SK-N-MC (cell line): ENCODE results near the gene GLOD5.

Source experiments
- DNase-seq: peaks from one replicate; pipeline ENCODE4 v3.0.0-alpha.2; 2011; ENCODE audit warnings: low read depth, low spot score
- H3K27ac ChIP-seq: fragments of 200-600 bp; sonication (generic); 2 replicates; pipeline ENCODE4 v1.5.1; 2016; ENCODE audit warnings: mixed run types
- H3K36me3 ChIP-seq: fragments of 200-600 bp; sonication (generic); 2 replicates; pipeline ENCODE4 v1.6.1; 2017; ENCODE audit warnings: antibody characterized with exemption, low read length, mixed read lengths; ENCODE audit not compliant: insufficient read depth
- H3K4me3 ChIP-seq: fragments of 200-600 bp; sonication (generic); 2 replicates; pipeline ENCODE4 v1.5.1; 2016
- H3K9ac ChIP-seq: fragments of 200-600 bp; sonication (generic); 2 replicates; pipeline ENCODE4 v1.8.0; 2017; ENCODE audit warnings: mixed run types, mixed read lengths; ENCODE audit not compliant: insufficient read length
- H3K9me3 ChIP-seq: fragments of 200-600 bp; sonication (generic); 2 replicates; pipeline ENCODE4 v1.6.1; 2017; ENCODE audit warnings: low read depth, mild to moderate bottlenecking, antibody characterized with exemption, low read length, moderate library complexity, mixed read lengths
- EZH2 ChIP-seq: fragments of 200-600 bp; sonication (generic); IDR thresholded peaks from one replicate; pipeline ENCODE4 v1.6.1; 2017; ENCODE audit warnings: antibody characterized with exemption
- FOXP2 ChIP-seq: optimal IDR thresholded peaks from 2 replicates; pipeline ENCODE3; 2011; ENCODE audit warnings: mild to moderate bottlenecking, moderate library complexity; ENCODE audit not compliant: insufficient read depth; ENCODE audit errors: extremely low read length, control extremely low read depth
- POLR2AphosphoS5 ChIP-seq: IDR thresholded peaks from 2 replicates; pipeline ENCODE4 v1.6.1; 2012; ENCODE audit warnings: mild to moderate bottlenecking, low read depth, low read length, borderline replicate concordance

Gene GLOD5

DNA sequence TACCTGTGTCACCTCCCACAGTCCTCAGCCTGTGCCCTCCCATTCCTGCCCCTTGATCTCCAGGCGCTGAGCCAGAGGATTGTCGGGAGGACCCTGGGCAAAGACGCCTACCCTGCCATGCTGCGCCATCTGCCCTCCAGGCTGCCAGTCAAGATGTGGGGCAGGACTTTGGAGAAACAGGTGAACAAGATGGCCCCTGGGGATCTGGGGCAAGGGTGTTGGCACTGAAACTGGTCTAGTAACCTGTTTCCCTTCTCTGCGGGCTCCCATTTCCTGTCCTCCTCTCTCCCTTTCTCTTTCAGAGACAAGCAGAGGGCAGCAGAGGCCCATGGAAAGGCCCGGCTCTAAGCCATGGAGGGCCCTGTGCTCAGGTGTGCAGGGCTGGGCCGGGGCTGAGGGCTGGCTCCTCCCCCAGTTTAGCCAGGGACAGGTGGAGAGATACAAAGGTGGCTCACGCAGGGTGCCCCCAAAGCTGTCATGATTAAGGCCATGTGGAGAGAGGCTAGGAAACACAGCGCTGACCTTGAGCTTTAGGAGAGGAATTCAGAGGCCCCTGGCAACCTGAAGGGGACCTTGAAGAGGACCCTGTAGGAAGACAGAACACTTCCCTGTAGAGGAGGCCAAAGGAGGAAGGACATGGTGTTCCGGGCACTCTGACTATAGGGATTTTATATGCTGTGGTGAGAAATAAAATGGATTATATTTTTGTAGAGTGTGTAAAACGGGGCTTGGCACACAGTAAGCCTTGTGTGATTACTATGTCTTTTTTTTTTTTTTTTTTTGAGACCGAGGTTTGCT is at the start of gene GLOD5:
Gene GLOD5 (plus strand): TSS at position 74 of the 798 bp plus-strand sequence. CDS start 44 bp downstream, at position 118.
- H3K9ac ChIP-seq: no peak within 1 kb of the TSS

GRCh38 chrX:48711929-48712505 is 49.5 kb upstream of the GLOD5 start:
- peaks cover under 1% of the 10 kb centered on the region; the same call in 1 of the 2 replicates for H3K36me3 ChIP-seq
- no peak overlapping the region for H3K9ac ChIP-seq
- no peak for DNase-seq
- H3K4me3 ChIP-seq: no peak overlapping the region
- H3K27ac ChIP-seq: no peak overlapping the region
- TF ChIP-seq FOXP2: no peak
- no peak for TF ChIP-seq POLR2AphosphoS5
- no peak for TF ChIP-seq EZH2
- H3K9me3 ChIP-seq: no peaks in the 10 kb centered on the region

More for the DNA sequence above, at the start of gene GLOD5:
- H3K4me3 ChIP-seq: no peak within 1 kb of the TSS
- no peak within 1 kb of the TSS for H3K27ac ChIP-seq
- H3K9me3 ChIP-seq: no peaks in the 10 kb centered on the region
- TF ChIP-seq POLR2AphosphoS5: no peak
- no peak for TF ChIP-seq FOXP2
- no peak for TF ChIP-seq EZH2
- DNase-seq: no peak
- no peaks in the 10 kb centered on the region for H3K36me3 ChIP-seq

GRCh38 chrX:48713847-48714246 is 47.7 kb upstream of the GLOD5 start:
- no peak overlapping the region for H3K9ac ChIP-seq
- DNase-seq: no peak
- TF ChIP-seq FOXP2 (no peak), EZH2 (no peak), POLR2AphosphoS5 (no peak)
- no peaks in the 10 kb centered on the region for H3K9me3 ChIP-seq
- no peak overlapping the region for H3K4me3 ChIP-seq
- H3K36me3 ChIP-seq: no peaks in the 10 kb centered on the region
- no peak overlapping the region for H3K27ac ChIP-seq

DNA sequence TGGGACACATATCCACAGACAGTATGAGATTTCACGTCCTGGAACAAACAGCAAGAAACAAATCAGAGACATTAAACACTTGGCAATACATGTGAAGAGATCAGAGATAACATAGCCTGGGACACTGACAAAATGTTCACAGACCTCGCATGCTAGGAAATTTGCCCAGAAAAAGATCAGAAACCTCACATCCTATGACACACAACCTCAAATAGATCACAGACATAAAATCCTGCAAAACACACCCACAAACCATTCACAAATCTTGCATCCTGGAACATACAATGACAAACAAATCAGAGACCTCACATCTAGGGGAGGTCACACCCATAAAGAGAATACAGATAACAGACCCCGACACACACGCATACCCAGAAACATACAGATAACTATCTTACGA is 47.0 kb upstream of the GLOD5 start:
- no peak for TF ChIP-seq POLR2AphosphoS5
- no peak for TF ChIP-seq FOXP2
- no peak for TF ChIP-seq EZH2
- DNase-seq: no peak
- no peaks in the 10 kb centered on the region for H3K36me3 ChIP-seq
- H3K4me3 ChIP-seq: no peak overlapping the region
- H3K9me3 ChIP-seq: no peaks in the 10 kb centered on the region
- no peak overlapping the region for H3K9ac ChIP-seq
- H3K27ac ChIP-seq: no peak overlapping the region

DNA sequence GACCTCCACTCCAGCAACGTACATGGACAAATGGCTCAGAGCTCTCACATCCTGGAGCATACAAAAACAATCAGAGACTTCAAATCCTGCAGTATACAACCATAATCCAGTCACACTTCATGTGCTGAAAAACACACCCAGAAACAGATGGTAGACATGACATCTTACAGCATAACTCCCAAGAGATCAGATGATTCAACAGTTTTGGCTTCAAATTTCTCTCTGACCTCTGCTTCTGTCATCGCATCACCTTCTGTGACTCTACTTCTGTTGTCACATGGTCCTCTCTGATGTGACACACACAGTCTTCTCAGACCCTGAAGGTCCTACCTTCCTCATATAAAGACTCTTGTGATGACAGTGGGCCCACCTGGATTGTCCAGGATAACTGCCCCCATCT is 46.5 kb upstream of the GLOD5 start:
- DNase-seq: no peak

GRCh38 chrX:48715876-48716502 is 45.6 kb upstream of the GLOD5 start:
- H3K4me3 ChIP-seq: no peak overlapping the region
- TF ChIP-seq FOXP2 (no peak), EZH2 (no peak), POLR2AphosphoS5 (no peak)
- H3K36me3 ChIP-seq: no peaks in the 10 kb centered on the region
- no peaks in the 10 kb centered on the region for H3K9me3 ChIP-seq
- no peak overlapping the region for H3K27ac ChIP-seq
- DNase-seq: no peak
- H3K9ac ChIP-seq: no peak overlapping the region

More for the DNA sequence above, 46.5 kb upstream of the GLOD5 start:
- no peak overlapping the region for H3K4me3 ChIP-seq
- H3K9me3 ChIP-seq: no peaks in the 10 kb centered on the region
- H3K9ac ChIP-seq: no peak overlapping the region
- no peaks in the 10 kb centered on the region for H3K36me3 ChIP-seq
- no peak overlapping the region for H3K27ac ChIP-seq
- TF ChIP-seq FOXP2 (no peak), EZH2 (no peak), POLR2AphosphoS5 (no peak)

- Histone ChIP-seq H3K36me3 (no peaks in the 10 kb centered on the region), H3K4me3 (no peak overlapping the region), H3K9ac (no peak overlapping the region), H3K27ac (no peak overlapping the region), H3K9me3 (no peaks in the 10 kb centered on the region)
- DNase-seq: no peak
- TF ChIP-seq FOXP2: no peak
- no peak for TF ChIP-seq POLR2AphosphoS5
- no peak for TF ChIP-seq EZH2
Measured at GRCh38 chrX:48719958-48720357, 41.6 kb upstream of the GLOD5 start.

DNA sequence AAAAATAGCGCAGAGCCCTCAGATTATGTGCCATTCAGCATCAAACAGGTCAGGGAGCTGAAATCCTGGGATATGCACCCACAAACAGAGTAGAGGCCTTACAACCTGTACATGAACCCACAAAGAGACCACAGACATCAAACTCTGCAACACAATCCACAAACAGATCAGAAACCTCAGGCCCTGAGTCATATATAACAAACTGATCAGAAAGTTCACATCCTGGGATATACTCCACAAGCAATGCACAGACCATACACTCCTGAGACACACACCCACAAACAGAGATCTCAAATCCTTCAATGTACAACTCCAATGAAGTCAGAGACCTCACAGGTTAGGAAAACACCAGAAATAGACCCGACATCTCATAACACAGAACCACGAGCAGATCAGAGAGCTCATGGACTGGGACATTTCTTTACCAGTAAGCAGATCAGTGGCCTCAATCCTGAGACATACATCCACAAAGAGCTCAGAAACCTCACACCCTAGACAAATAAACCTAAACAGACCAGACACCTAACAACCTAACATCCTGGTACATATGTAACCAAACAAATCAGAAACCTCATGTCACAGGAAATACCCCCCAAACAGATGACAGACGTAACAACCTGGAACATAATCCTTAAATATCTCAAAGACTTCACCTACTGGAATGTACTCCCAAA is 40.8 kb upstream of the GLOD5 start:
- TF ChIP-seq FOXP2 (no peak), POLR2AphosphoS5 (no peak), EZH2 (no peak)
- Histone ChIP-seq H3K9ac (no peak overlapping the region), H3K9me3 (no peaks in the 10 kb centered on the region), H3K27ac (no peak overlapping the region), H3K4me3 (no peak overlapping the region), H3K36me3 (no peaks in the 10 kb centered on the region)
- DNase-seq: no peak
